Neural cell (in vitro differentiated cells): ENCODE data around the gene SSUH2.

Experiments used
- CTCF ChIP-seq: fragments of 450-650 bp; IDR thresholded peaks from 2 replicates; pipeline ENCODE4 v1.5.1; 2014; ENCODE audit warnings: antibody characterized with exemption, mild to moderate bottlenecking, moderate library complexity; ENCODE audit not compliant: poor library complexity, severe bottlenecking
- EP300 ChIP-seq: fragments of 450-650 bp; conservative IDR thresholded peaks from 2 replicates; pipeline ENCODE4 v1.6.1; 2014; ENCODE audit warnings: antibody characterized with exemption, mild to moderate bottlenecking, moderate library complexity; ENCODE audit not compliant: poor library complexity, severe bottlenecking
- EZH2 ChIP-seq: fragments of 200-600, 300-800 bp; shearing (Covaris generic), sonication (generic); IDR thresholded peaks from 2 replicates; pipeline ENCODE4 v1.6.1; 2014; ENCODE audit warnings: antibody characterized with exemption, low read length, borderline replicate concordance, mild to moderate bottlenecking; ENCODE audit not compliant: insufficient read depth, poor library complexity, severe bottlenecking
- MXI1 ChIP-seq: fragments of 450-650 bp; conservative IDR thresholded peaks from 2 replicates; pipeline ENCODE4 v1.6.1; 2014; ENCODE audit warnings: antibody characterized with exemption, mild to moderate bottlenecking; ENCODE audit not compliant: poor library complexity, severe bottlenecking
- POLR2AphosphoS5 ChIP-seq: IDR thresholded peaks from 2 replicates; pipeline ENCODE4 v1.6.1; 2012
- RAD21 ChIP-seq: fragments of 450-650 bp; conservative IDR thresholded peaks from 2 replicates; pipeline ENCODE4 v1.6.1; 2014; ENCODE audit warnings: antibody characterized with exemption, mild to moderate bottlenecking, moderate library complexity
- REST ChIP-seq: IDR thresholded peaks from 2 replicates; pipeline ENCODE4 v1.6.1; 2012; ENCODE audit warnings: borderline replicate concordance
- SMC3 ChIP-seq: fragments of 450-650 bp; conservative IDR thresholded peaks from 2 replicates; pipeline ENCODE4 v1.6.1; 2014; ENCODE audit warnings: antibody characterized with exemption, mild to moderate bottlenecking, moderate library complexity; ENCODE audit not compliant: poor library complexity
- TAF1 ChIP-seq: IDR thresholded peaks from 2 replicates; pipeline ENCODE4 v1.6.1; 2012; ENCODE audit warnings: low read depth

DNA sequence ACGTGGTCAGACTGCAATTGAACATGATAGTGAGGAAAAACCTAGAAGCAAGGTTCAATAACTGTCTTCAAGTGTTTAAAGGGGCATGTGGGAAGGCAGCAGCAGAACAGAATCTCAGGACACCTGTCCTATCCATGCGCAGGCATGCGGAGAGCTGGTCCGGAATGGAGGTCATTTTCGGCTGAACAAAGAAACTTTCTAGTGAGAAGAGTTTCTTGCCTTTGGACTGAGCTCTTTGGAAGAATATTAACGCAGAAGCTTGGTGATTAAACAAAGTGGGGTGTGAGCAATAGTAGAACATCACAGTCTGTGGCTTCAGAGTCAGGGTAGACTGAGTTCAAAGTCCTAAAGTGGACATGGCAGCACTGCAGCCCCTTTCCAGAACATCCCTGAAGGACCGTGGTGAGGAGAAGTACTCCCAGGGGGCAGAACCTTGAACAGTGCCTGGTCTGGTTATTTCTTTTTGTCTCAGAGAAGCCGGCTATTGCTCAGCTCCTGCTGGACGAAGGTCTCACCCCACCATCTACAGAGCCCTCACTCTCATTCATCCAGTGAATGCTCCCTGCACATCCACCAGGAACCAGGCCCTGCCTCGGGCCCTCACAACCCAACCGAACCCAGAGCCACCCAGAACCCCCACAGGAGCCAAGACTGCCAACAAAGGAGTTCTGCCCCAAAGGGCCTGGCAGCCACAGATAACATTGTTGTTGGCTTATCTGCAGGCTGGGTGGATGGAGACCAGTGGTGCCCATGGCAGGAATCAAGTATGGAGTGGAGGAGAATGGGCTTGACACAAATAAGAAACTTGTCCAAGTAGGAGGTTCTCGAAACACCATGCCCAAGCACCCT lies 2.8 kb upstream of the SSUH2 start:
- TF ChIP-seq CTCF (no peak), POLR2AphosphoS5 (no peak), EP300 (no peak), RAD21 (no peak), REST (no peak), EZH2 (no peak), TAF1 (no peak), SMC3 (no peak), MXI1 (no peak)
